HG03342 (cell line): ENCODE measurements around the gene PLA2G4F.

Source experiments
- ATAC-seq: cut with Tn5 transposase; IDR thresholded peaks from one replicate; pipeline ENCODE4 v1.9.1; 2021; ENCODE audit warnings: mild to moderate bottlenecking, moderate library complexity; ENCODE audit not compliant: unreplicated experiment

The PLA2G4F gene

DNA sequence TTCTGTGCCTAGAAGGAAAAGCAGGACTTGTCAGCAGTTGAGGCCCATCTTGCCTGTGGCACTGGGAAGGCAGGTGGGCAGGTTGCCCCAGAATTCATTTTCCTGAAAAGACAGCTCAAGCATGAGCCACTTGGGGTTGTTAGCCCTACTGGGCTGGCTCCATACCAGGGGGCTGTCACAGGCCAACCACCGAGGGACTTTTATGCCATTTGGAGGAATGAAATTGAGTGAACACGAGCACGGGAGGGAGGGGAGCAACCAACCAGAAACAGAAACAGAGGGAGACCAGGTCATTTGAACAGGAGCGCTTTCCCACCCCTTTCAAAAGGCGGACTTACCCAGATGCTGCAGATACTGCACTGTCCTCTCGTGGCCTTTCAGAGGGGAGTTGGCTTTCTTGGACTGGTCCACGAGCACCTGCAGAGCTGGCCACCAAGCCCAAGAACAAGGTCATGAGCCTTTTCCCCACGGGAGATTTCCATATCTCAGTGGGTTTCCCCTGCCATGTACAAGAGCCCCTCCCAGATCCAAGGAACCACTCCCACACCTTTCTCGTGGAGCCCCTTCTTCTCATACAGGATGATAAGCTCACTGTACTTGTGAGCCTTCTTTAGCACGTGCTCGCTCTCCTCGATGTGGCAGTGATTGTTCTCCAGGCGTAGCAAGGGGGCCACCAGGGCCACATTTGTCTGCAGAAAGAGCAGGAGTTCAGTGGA lies 9.9 kb upstream of the PLA2G4F start:
- ATAC-seq: no peak

DNA sequence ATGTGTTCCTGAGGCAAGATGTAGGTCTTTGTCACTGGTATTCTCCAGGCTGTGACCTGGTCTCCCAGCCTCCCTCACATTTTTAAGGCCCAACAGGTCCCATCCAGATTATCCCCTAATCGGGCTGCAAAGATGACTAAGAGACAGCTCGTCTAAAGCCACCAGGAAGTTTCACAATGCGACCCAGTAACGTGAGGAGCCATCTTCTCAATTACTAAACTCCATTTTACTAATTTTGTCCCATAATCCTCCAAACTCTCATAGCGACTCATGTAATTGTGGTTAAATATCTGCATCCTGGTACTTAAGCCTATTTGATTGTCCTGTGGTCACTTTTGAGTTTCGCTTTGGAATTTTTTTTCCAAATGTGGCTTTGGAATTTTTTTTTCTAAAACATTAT lies 8.7 kb upstream of the PLA2G4F start:
- no peak for ATAC-seq

DNA sequence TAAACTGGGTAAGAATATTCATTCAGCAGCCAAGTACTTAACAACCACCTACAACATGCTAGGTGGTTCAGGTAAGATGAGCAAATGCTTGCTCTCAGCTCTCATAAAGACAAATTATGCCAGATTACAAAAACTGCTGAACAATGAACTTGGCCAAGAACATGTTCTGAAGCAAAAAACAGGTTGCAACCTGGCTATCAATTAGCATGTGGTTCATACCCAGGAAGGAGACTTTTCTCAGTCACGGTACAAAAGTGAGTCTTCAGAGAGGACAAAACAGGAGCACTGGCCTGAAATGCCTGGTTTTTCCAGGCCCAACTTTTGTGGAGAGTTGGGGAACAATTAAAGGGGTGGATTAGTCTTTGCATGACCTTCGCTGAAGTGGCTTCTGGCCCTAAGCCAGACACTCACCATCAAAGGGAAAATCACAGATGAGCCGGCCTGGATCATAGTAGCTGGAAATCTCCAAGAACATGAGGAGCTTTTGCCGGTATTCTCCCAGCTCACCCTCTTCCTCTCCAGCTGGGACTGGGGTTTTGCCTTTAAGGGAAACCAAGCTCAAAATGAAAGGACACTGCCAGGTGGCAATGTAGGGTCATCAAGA lies 7.6 kb upstream of the PLA2G4F start:
- ATAC-seq: no peak

DNA sequence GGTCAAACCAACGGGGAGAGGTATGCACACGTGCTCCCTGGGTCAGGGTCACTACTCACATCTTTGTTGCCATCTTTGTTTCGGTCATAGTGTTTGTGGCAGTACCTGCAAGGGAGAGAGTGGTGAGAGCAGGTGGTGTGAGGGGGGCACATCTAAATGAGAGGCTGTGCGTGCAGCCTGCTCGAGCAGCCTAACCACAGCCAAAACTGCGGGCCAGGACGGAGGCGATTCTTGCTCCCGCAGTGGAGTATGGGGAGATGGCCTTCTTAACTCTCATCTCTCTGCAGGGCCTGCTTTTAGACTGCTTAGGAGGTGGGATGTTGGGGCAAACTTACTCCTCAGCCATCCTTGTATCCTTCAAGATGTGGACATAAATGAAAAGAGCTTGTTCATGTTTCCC lies 6.9 kb upstream of the PLA2G4F start:
- ATAC-seq: no peak

DNA sequence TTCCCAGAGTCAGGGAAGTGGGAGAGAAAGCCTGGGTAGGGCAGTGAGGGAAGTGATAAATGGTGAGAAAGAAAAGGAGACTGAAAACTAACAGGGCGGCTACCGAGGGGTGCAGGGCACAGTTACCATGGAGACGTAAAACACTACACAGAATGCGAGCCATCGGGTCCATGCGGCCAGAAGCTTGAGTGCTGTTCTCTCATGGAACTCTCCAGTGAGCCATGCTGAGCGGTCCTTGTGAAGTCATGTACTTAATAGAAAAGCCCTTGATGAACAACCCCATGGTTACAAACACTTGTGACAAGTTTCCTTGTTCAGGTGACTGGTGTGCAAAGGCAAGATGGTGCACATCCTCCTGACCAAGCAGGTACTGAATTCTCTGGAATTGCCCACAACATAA lies 3.7 kb upstream of the PLA2G4F start:
- no peak for ATAC-seq

DNA sequence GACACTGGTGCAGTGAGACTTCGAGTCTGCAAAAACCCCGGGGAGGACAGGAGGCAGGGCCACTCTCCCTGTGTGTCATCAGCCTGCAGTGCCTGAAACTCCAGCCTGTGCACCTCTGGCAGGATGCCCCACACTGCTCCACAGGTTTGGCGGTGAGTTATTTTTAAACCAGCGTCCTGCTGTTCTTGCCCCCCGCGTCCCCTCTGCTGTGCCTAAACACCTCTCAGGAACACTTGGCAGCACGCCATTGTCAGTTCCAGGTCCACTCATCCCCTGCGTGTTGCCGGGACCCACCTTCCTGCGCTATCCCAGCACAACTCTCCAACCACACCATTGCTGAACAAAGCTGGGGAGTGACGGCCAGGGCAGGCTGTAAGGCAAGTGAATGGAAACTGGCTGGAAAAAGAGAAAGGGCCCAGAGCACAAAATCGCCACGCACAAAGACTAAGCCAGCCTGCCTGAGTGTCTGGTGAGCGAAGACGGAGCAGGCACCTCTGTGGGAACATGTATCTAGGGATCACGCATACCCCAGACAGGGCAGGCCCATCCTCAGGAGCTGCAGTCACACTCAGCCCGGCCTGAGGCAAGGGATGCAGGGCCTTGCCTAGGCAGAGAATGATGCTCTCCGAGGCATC lies 3.1 kb upstream of the PLA2G4F start:
- no peak for ATAC-seq

DNA sequence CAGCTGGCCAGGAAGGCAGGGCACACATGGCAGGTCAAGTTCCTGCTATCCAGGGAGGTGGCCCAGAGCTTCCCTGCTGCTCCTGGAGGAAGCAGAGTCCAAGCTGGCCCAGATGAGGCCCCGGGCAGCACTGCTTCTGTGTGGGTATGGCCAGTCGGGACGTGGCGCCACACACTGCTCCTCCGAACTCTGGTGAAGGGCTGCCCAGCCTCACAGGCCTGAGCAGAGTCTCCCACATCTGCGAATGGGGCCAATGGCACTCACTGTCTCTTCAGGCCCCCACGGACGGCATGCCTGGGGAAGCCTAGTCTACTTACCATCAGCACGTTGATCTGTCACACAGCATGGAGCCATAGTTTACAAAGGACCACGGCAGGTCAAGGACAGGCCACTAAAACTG lies 2.5 kb upstream of the PLA2G4F start:
- no peak for ATAC-seq

DNA sequence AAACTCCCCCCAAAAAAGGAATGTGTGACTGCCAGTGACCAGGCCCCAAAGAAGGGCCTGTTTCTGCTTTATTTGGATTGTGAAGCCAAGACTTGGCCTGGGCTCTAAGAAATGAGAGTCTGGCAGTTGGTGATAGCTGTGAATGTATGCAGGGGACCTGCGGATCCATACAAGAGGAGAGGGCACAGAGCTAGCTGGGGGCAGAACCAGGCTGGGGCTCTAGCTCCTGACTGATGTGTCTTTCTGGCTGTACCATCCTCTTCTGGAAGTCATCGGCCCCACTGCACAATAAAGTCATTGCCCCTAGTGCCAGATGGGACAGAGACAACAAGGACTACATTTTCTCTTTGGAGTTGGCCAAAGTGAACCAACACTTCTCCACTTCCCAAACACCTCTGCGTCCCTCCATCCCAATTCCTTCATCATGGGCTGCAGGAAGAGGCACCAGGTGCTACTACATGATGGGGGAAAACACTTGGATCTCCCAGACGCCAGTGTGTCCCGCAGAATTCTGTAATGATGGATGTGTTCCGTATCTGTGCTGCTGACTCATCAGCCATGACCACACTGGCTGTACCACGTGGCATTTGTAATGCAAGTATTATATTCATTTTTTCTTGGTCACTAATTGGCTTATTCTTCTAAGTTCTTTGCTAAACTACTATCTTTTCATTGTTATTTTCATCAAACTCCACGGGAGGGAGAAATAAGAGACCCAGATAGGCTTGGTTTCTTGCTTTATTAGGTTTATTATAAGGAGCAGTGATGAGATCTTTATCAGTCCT lies 1.7 kb upstream of the PLA2G4F start:
- no peak for ATAC-seq

DNA sequence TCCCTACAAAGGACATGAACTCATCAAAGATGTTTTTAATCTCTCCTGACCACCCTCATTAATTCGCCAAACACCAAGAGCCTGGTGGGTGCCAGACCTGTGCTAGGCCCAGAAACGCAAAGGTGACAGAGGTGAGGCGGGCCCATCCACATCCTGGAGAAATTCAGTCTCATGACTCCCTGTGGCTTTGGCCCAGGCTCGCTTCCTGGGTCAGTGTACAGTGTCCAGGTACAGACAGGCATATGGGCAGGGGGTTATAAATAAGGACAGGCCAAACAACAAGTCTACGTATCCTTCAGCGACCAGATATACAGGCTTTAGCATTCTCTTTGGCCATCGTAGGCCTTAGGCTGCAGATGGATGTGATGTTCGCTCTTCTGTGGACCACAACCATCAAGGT lies 945 bp upstream of the PLA2G4F start:
- no peak for ATAC-seq

DNA sequence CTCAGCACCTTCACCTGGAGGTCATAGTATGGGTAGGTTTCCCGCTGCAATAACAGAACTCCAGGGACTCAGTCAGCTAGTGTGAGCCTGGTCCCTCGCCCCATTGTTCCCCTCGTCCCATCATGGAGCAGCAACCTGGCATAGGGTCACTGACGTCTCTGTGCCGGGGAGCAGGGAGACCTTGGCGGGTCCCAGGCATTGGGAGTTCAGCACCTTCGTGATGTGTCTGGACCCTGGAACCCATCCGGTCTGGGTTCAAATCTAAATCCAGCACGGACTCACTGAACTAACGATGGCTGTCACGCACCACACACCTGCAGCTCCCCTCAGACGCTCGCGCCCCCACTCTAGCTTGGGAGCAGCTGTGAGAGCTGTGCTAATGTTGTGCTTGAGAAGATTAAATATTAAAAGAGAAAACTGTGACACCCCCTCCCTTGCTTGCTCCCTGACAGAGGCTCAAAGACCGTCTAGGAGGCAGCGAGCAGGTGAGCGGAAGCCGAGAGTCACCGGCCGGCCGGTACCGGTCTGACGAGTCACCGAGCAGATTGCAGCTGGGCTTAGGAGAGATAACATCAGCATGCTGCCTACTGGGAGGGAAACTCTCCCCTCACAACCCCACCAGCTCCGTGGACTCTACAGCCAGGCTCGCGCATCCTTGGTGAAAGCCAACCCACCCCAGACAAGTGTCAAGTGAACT lies 742 bp downstream of the PLA2G4F start:
- ATAC-seq: no peak

DNA sequence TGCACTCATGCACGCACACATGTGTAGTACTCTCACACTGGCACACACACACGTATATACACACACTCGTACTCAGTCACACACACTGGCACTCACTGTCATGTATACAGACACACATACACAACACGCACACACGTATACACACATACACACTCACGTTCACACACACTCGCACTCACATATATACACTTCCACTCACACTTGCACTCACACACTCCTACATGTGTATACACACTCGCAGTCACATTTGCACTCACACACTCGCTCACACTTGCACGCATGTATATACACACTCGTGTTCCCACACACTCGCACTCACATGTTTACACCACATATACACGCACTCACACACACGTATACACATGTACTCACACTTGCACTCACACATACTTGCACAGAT lies 1.5 kb downstream of the PLA2G4F start:
- no peak for ATAC-seq

DNA sequence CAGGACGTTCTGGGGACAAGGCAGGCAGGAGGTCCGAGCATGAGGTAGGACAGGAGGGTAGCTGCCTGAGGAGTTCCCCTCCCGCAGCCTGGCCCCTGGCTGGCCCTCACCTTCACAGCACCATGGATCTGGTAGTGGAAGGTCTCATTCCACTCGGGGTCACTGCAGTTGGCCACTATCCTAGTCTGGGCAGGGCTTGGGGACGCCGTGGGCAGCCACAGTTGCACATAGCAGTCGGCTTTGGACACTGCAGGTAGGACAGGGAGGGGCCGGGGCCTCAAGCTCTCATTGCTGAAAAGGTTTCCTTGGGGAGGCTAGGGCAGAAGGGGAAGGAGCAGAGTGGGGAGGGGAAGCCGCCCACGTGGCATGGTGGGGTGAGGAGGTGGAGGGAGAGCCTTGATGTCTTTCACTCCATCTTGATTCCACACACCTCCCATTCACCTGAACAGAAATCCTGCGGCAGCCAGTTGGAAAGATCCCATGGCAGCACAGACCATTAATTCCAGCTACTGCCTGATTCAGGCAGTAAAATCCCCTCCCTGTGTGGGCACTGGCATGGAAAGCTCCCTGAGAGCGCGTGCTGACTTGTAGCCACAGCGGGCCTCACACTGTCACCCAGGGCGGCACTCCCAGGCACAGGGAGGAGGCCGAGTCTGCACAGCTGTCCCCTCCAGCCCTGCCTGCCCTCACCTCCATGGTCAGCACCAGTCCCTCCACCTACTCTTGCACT lies 2.1 kb downstream of the PLA2G4F start:
- no peak for ATAC-seq

DNA sequence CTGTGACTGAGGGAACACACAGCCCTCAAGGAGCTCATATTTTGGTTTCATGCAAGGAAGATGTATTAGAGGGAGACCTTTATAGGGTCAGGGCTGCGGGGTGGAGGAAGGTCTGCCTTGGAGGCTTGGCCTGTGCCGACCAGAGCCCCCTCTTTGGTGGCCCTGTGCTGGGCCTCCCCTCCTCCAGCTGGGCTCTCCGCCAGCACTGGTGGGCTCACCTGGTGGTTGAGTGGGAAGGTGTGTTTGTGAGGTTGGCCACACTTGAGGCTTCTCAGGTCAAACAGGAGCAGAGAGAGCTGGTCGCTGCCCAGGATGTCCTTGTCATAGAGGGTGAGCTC lies 2.6 kb downstream of the PLA2G4F start:
- ATAC-seq: no peak

DNA sequence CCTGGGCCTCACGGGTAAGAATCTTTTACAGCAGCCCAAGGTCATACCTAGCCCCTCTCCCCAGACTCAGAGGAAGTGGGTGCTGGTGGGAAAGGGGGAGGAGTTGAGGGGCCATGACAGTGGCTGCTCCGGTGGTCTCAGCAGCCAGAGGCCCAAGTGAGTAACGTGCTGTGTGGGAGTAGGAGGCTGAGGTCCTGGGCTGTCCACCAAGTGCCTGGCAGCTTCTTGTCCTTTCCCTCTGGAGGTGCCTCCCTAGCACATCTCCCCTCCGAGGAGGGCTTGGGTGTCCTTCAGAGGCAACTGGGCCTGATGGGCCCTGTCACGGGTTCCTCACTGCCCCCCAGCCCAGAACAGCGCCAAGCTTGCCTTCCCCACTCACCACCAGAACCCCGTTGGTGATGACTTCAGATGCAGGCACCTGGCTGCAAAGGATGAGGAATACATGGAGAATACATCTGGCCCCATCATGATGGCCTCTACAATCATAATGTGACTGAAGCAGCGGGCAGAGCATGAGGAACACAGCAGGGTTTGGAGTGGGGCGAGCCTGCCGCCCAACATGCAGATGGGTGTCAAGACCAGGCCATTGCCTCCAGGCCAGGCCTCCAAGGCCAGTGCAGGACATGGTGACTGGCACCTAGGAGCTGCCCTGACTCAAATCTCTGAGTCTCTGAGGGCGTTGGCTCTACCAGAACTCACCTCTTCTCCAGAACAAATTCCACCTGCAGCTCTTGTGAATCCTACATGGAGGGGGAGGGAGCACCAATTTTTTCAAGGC lies 3.3 kb downstream of the PLA2G4F start:
- ATAC-seq: no peak

DNA sequence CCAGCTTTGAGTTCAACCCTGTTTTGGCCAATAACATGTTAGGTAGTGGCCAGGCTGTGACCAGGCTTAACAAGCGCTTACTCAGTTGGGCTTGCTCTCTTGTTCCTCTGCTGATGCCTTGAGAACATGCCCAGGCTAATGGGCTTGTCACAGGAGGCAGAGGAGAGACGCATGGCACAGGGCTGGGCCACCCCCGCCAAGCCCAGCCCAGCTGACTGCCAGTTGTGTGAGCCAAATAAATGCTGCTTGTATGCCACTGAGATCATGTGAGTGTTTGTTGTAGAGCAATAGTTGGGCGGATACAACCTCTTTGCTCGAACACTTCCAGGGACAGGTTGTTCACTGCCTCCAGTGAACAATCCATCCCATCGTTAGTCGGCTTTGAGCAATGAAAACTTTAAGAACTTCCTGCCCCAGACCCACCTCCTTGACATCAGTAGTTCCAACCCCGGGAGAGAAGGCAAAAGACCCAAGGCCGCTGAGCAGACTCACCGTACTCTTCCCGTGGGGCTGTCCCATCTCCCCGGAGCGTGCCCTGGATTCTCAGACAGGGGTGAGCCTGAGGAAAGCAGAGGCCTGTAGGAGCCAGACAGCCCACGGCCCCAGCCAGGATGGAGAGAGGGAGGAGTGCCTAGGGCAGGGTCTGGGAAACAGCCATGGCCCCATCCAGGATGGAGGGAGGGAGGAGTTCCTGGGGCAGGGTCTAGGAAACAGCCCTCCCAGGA lies 4.1 kb downstream of the PLA2G4F start:
- ATAC-seq: no peak

DNA sequence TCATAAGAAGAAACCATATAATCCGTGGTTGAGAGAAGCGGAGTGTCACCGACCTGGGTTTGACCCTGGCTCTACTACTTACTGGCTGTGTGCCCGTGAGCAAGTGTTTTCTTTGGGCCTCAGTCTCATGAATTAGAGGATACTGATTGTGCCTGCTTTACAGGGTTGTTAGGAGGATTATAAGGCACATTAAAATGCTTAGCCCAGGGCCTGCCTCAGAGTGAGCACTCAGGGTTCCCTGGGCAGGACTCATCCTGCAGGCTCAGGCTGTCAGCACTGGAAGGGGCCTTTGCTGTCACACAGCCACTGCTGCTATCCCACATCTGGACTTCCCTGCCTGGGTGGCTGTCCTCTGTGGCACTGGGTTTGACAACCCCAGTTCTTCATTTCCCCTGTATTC lies 4.7 kb downstream of the PLA2G4F start:
- ATAC-seq: no peak

DNA sequence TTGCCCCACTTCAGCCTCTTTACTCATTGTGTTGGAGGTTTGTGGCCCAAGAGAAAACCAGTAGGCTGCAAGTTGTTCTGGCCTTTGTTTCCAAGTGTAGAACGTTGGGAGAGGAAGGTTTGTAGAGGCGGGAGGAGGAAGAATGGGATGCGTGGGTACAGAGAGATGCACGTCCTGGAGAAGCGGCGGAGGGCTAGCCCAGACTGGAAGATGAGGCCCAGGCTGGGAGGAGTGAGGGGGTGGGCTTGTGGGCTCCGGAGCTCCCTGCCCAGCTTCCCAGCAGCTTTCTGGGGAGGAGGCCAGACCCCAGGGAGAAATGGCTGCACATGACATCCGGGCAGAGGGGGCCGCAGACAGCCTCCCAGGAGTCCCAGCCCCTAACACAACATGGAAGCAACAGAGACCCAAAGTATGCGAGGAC lies 5.3 kb downstream of the PLA2G4F start:
- no peak for ATAC-seq

DNA sequence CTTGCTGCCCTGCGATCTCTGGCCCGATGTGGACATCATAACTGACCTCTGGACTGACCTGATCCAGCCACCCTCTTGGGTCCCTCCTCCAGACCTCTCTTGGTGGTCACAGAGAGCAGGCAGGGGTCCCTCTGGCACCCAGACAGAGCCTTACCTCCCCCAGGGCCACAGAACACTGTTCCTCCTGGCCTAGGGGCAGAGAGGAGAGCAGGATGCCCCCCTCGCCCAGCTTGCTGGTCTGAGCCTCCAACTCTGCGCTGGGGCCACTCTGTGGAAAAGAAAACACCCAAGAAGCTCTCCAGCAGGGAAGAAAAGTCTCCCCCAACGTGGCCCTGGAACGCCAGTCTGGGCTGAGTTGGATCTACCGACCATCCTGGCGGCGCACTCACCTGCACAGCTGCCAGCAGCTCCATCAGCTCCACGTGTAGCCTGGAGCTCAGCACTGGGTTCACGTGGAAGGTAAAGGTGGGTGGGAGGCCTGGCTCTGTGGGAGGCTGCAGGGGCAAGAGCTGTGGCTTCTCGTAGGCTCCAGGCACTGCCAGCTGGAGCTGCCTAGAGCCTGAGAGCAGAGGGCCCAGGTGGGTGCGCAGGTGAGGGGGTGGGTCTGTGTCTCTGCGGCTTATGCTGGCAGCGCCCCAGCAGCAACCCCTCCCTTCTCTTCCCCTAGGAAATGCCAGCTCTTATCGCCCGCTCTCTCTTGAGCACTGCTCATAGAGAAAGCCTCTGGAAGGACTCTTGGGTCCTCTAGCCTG lies 6.0 kb downstream of the PLA2G4F start:
- ATAC-seq: no peak
